Activated CD4-positive, alpha-beta T cell treated with anti-CD3 and anti-CD28 coated beads, Interleukin-2, amount 50 U/mL, for 4 hours (primary cell): ENCODE results near the gene RIOK3.
"Not testable (repeated sequence)": the region's sequence is repeated elsewhere in the genome, so short reads cannot be mapped to it uniquely, and the experiment has no call there.

Experiments used
- DNase-seq, 2 experiments: peaks; one replicate each; pipeline ENCODE4 v3.0.0-alpha.2; 2020

Gene RIOK3, protein sequence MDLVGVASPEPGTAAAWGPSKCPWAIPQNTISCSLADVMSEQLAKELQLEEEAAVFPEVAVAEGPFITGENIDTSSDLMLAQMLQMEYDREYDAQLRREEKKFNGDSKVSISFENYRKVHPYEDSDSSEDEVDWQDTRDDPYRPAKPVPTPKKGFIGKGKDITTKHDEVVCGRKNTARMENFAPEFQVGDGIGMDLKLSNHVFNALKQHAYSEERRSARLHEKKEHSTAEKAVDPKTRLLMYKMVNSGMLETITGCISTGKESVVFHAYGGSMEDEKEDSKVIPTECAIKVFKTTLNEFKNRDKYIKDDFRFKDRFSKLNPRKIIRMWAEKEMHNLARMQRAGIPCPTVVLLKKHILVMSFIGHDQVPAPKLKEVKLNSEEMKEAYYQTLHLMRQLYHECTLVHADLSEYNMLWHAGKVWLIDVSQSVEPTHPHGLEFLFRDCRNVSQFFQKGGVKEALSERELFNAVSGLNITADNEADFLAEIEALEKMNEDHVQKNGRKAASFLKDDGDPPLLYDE

DNA sequence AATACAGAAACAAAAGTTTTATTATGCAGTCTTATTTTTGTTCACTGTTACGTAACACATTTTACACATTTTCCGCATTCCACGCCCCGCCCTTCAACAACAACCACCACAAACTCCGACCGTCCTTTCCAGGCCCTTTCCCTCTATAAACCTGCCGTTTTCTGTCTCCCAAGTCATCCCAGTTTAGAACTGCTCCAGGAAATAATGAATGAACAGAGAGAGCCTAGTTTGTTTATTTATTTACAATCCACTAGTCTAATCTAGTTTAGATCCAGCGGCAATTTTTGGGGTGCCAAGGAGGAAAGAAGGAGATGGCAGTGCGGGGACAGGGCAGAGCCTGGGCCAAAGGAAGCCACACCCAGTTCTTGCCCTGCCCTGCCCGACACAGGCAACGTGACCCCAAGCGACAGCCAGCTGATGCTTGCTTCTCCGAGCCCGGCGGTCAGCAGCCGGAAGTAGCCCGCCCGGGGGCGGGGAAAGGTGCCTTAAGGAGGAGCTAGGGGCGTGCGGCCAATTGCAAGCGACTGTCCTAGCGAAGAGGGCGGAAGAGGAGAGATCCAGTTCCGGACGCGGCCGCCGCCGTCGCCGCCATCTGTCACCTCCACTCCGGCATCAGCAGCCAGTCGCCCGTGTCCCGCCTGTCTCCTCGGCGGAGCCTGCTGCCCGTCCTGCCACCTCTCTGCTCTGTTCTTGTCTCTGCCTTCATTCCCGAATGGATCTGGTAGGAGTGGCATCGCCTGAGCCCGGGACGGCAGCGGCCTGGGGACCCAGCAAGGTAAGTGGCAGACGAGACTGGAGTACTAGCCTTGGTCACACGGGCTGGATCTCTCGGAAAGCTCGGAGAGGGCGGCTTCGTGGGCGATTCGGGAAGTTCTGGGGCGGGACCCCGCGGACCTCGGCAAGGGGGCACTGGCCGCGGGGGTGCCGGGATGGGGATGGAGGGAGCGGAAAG is at the start of gene RIOK3:
RIOK3 (plus strand) TSS at position 560 of the 952 bp plus-strand sequence; CDS start at position 713, 153 bp downstream.
- peak; percentile 71 to 73 for DNase-seq

DNA sequence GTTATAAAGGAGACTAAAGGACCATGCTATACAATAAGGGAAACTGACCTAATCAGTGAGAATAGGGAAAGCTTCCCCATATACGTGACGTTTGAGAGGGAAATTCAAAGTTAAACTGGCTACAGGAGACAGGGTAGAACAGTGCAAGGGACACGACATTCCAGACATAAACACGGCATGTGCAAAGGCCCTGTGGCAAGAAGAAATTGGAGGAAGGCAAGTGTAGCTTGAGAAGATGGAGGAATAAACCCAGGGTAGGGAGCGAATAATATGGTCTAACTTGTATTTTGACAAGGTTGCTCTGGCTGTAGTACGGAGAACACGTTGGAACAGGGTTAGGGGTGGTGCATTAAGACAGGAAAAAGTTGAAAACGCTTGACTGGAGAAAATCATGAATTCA is 49.8 kb upstream of the RIOK3 start:
- DNase-seq: no peak

DNA sequence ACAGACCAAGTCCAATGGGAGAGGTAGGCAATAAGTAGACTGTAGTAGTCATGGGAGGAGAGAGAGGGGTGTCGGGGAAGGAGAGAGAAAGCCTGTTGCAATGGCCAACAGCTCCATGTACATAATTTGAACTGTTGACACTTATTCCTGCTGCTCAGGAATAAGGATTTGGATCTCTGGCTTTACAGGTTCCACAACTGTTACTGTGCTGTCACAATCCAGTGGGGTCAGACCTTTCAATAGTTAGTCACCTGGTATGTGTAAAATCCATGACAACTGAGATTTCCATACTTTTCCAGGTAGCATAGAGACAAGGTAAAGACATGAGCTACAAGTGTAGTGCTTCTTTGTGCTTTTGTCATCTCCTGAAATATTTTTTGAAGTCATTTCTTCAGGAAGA is 47.5 kb upstream of the RIOK3 start:
- DNase-seq: no peak

DNA sequence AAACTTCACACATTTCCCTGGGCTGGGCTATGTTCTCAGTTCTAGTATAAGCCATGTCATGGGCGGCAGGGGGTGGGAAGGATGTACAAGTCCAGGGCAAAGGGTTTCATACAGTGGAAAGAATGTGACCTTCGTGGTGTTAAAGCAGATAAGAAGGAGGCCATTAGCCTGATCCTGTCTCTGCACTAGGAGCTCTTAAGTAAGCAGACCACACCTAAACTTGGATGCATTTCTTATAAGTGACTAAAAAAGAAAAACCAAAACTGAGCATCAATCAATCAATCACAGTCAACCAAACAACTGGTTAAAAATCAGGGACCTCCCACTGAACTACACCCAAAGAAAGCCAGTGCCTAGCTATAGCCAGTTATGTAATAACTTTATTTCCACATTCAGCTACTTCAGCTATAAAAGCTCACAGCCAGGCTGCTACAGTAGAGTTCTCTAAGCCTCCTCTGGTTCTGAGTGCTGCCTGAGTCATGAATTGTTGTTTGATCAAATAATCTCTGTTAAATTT is 46.8 kb upstream of the RIOK3 start:
- no peak for DNase-seq

DNA sequence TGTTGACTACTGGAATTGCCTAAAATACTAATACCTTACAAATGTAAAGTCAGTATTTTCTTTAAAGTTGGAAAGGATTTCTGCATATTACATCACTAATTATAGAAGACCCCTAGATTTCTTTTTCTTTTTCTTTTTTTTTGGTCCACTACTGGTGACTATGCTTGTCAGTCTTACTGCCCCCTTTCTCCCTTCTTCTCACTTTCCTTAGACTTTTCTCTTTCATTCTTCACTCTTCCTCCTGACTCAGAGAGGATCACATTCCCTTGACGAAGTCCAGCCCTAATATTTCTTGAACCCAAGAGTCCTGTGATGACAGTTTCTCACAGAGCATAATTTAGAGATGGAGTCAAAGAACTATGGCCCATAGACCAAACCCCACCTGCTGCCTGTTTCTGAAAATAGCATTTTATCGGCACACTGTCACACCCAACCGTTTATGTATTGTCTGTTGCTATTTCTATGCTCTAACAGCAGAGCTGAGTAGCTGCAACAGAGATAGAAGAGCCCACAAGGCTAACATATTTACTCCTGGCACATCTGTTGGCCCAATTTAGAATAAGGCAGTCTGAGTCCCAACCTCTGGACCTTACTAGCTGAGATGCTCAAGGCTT is 40.6 kb upstream of the RIOK3 start:
- no peak for DNase-seq

DNA sequence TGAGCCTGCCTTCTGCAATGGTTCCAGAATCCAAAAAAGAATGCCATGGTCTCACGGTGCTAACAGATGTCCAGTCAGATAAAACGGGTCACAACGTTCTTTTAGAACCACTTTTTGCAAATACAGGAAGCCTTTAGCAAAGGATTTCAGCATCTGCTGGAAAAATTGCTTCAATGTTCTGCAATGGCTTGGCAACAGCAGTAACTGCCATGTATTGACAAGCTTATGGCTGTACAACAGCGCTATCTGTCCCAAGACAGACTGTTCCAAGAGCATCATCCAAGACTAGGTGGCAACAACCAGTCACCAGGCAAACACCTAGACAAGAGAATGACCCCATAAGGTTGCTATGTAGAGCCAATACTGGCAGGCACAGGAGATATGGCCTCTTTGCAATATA is 37.6 kb upstream of the RIOK3 start:
- no peak for DNase-seq

DNA sequence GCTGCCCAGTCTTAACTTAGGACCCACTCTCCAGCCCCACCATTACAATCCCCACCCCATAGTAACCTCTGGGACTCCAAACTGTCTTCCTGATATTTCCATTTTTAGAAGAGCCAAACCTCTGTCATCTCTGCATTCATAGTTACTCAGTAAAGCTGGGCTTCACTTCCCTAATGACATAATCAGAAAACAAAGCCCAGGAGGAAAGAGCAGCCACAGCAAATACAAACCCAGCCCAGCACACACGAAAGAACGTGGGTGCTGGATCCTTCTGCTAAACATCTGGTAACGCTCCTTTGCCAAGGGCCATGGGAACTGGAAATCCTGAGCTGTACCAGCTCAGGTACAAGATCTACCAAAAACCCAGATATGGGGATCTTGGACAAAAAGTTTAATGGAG is 36.8 kb upstream of the RIOK3 start:
- no peak for DNase-seq

DNA sequence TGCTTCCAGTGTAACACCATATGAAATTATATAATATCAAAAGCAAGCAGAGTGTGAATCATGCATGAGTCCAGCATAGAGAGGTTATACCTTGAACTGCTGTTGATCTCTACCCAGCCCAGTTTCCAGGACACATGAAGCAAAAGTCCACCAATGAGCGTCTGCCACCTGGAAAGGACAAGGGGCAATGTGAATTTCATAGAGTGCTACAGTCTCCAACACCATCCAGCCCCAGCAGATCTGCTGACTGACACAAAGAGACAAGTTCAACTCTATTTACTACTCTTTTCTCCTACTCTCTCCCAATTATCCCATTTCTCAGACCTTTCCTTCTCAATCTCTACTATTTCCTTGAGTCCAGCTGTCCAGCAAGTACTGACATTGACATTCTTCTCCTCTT is 31.8 kb upstream of the RIOK3 start:
- no peak for DNase-seq

DNA sequence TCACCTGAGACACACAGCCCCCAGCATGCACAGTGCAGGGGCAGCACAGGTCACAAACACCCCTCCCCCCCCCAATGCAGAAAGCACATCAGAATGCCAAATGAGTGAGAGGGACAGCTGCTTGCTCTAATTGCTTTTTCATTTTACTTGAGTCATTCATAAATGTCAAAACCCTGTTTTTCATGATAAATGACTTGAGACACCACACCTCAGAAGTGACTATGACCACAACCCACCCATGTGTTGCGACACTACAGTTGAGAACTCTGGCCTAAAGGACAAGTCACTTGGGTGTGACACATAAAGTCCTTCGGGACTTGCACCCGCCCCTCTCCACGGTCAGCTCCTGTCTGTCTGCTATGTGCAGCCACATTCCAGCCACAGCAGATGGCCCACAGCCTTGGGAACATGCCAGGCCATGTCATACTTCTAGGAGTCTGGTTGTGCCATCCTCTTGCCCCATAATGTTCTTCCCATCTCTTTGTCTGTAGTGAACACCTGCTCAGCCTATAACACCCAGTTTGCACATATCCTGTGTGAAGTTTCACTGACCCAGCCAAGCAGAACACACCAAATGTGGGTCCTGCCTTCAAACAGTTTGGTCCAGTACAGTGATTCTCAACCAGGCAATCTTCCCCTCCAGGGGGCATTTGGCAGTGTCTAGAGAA is 30.2 kb upstream of the RIOK3 start:
- no peak for DNase-seq

DNA sequence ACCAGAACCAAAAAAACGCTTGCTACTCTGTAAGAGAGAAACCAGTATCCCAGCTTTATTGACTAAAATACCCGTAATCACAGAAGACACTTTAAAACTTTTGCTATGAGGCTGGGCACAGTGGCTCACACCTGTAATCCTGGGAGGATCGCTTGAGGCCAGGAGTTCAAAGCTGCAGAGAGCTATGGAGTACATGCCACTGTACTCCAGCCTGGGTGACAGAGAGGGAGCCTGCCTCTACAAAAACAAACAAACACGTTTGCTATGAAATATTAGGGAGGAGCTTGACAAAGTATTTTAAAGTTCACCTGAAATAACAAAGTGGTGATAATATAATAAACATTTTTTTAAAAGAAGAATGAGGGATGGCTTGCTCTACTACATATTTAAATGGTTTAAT is 28.5 kb upstream of the RIOK3 start:
- no peak for DNase-seq

DNA sequence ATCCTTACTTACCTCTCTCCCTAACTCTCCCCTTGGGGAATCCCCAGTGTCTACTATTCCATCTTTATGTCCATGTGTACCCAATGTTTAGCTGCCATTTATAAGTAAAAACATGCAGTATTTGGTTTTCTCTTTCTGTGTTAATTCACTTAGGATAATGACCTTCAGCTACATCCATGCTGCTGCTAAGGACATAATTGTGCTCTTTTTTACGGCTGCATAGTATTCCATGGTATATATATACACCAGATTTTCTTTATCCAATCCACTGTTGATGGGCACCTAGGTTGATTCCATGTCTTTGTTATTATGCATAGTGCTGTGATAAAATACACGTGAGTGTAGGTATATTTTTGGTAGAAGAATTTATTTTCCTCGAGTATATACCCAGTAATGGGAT is 24.3 kb upstream of the RIOK3 start:
- no peak for DNase-seq

DNA sequence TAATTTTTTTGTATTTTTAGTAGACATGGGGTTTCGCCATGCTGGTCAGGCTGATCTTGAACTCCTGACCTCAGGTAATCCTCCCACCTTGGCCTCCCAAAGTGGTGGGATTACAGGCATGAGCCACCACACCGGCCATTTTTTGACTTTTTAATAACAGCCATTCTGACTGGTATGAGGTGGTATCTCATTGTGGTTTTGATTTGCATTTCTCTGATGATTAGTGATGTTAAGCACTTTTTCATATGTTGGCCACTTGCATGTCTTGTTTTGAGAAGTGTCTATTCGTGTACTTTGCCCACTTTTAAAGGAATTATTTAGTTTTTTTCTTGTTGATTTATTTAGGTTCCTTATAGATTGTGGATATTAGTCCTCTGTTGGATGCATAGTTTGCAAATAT is 23.5 kb upstream of the RIOK3 start:
- not testable (repeated sequence) for DNase-seq

DNA sequence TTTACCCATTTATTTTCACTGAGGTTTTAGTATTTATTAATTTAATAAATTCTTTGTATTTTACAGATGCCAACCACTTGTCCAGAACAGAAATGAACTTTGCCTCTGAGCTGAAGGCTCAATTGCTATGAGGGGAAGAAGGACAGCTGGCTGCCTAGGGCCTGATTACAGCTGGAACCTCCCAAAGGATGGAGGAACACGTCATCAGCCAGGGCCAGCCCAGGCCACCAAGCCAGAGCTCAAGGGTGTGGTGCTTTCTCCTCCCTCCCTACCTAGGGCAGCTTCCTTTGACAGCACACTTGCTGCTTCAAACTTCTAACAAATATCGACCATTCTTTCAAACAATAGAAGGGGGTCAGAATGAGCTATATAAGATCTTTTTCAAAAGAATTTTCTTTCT is 19.7 kb upstream of the RIOK3 start:
- no peak for DNase-seq

DNA sequence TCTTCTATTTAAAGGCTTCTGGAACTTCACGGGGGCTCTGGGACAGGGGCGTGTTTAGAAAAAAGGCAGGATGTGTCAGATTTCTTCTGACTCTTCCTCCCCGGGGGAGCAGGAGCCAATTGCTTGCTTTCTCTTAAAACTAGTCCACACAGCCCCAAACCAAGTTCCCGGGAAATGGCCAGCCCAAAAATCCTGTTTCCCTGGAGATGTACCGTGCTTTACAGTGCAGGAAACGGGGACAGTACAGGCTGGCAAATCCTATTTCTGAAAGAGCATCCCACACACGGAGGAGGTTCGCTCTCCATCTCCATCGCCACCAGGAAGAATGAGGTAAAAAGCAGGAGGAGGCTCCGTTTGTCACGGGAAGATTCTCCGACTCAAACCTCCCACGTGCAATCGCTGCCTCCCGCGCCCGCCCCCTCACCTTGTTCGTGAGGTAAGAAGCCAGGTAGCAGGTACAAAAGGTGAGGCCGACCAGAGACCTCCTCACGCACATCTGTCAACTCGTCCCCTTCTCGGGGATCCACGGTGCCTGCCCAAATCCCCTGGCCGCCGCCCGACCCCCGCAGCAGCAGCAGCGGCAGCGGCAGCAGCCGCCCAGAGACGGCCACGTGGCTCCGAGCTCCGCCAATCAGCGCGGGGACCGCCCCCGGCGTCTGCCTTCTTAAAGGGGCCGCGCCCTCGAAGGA is 15.6 kb upstream of the RIOK3 start:
- DNase-seq: peak; percentile 69 to 74

DNA sequence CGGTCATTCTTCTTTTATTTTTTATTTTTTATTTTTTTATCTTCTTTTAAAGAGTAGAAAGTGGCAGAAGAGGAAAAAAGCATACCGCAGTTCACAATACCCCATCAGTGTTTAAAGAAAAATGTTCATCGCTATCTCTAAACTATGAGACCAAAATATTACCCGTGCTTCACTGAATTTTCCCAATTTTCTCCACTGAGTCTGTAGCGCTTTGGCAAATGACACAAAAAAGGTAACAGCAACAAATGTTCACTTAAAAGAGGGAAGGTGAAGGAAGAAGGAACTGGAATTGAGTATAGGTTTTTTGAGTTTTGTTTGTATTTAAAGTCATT is 15.1 kb upstream of the RIOK3 start:
- DNase-seq: no peak

DNA sequence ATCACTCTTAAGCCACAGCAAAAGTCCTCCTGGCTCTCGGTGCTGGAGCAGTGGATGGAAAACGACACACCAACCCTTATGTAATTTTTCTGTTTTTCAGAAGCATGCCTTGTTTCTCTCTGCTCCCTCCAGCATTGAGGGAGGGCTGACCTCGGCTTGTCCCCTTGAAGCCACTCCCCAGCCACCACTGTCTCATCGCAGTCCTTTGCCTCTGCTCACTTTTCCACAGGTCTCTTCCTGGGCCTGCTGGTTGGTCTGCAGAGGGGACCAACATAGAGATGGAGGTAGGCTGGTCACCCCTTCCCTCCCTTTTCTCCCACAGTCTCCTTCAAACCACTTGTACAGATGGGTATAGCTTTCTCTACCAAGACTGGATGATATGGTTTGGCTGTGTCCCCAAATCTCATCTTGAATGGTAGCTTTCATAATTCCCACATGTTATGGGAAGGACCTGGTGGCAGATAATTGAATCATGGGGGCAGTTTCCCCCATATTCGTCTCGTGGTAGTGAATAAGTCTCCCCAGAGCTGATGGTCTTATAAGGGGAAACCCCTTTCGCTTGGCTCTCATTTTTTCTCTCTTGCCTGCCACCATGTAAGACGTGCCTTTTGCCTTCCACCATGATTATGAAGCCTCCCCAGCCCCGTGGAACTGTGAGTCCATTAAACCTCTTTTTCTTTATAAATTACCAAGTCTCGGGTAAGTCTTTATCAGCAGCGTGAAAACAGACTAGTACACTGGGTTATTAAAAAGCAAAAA is 14.3 kb upstream of the RIOK3 start:
- no peak for DNase-seq

DNA sequence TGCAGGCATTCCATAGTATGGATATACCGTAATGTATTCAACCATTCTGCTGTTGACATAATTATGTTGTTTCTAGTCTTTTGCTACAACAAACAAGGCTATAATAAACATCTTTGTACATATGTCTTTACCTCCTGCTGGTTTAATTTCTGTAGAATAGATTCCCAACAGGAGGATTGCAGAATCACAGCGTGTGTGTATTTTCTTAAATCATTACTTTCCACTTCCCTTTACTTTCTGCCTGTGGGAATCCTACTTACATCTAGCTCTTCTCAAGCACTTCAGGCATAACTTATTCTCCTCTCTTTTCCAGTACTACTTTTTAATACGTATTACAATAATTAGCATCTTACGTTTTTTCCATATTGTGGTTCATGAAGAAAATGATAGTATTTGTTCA is 13.0 kb upstream of the RIOK3 start:
- DNase-seq: no peak

DNA sequence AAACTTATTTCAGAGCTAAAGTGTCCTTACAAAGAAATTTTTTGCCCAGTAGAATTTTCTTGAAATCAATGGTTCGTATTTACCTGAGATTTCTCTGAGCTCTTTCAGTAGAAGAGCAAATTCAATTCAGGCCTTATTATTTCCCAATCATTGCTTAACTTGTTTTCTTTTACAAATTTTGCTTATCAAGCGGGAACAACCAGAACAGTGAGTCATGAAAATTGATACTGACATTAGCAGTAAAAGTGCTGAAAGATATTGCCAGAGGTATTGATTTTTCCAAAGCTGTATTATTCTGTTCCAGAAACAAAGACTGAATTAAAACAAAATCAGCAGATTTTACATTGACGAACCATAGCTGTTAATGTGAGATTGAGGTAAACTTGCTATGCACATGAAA is 10.1 kb upstream of the RIOK3 start:
- DNase-seq: no peak

DNA sequence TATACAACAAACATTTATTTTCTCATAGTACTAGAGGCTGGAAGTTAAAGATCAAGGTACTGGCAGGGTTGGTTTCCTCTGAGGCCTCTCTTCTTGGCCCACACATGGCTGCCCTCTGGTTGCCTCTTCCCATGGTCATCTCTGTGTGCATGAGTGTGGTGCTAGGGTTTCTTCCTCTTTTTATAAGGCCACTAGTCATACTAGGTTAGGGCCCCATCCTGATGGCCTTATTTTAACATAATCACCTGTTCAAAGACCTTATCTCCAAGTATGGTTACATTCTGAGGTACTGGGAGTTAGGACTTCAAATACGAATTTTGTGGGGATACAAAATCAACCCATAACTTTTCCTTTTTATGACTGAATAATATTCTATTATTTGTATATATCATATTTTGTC is 4.8 kb upstream of the RIOK3 start:
- no peak for DNase-seq

DNA sequence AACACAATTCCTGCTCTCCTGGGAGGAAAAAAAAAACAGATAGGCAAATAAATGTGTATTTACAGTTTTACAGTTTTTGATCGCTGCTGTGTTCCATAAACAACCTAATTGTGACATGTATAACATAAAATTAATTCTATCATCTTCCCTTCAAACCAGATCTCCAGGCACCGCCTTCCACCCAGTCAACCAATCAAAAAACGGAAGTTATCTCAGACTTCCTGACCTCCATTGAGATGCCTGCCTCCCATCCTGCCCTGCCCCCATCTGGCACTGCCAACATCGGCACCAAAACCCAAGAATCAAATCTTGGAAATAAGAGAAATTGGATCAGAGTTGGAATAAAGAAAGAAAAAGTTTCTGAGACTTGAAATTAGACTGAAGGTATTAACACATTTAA is 3.1 kb upstream of the RIOK3 start:
- no peak for DNase-seq

DNA sequence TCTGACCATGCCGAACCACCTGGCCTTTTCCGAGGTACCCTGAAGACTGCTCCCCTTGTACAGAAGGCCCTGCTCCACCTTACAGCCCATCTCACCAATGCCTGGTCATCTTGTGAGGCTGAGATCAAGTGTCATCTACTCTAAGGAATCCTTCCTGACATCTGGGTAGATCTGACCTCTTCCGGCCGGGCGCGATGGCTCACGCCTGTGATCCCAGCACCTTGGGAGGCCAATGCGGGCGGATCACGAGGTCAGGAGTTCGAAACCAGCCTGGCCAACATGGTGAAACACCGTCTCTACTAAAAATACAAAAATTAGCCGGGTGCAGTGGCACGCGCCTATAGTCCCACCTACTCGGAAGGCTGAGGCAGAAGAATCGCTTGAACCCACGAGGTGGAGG is 2.1 kb upstream of the RIOK3 start:
- DNase-seq: no peak
